Measurements from ENCODE around the gene FGG. TPM values are rescaled to one million over a fixed set of nuclear protein-coding genes. Genes with fewer than 3 reads are reported as not detected.

FGG gene
- total RNA-seq, 1 experiment from 2014 or later = not detected

DNA sequence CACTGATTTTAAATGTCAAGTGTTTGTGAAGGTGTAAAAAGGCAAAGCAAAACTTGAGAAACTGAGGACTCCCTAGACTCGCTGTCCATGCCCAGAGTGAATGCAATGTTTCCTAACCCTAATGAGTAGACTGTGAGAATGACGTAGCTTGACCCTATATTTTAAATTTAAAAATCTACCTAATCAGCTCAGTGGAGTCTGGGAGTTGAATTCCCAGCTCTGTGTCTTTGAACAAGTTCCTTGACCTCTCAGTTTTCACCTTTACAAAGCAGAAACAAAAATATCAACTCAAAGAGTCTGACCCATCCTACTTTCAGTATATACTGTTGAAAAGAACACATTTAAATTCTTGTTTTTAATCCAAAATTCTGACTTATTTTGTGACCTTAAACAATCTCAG lies 24.3 kb downstream of the FGG start:
- H3K27ac Mint-ChIP-seq = no peak overlapping the region
- no peak overlapping the region for H4K5ac ChIP-seq (ENCODE audit: insufficient read length, low read depth, low read length)

More for the DNA sequence above, 24.3 kb downstream of the FGG start:
- no peaks in the 10 kb centered on the region for H4K20me1 ChIP-seq (ENCODE audit: control insufficient read depth, insufficient read depth, insufficient read length)
- no peak overlapping the region for H3K23ac ChIP-seq (ENCODE audit: insufficient read length, low read depth, low read length)
- no peak overlapping the region for H3K4ac ChIP-seq (ENCODE audit: low read depth, low read length)
- H3T11ph ChIP-seq (ENCODE audit: low read length) = no peak overlapping the region
- H3K27ac ChIP-seq (ENCODE audit: insufficient read length, low read depth, low read length) = no peak overlapping the region
- no peaks in the 10 kb centered on the region for H3K79me1 ChIP-seq (ENCODE audit: insufficient read depth, low read depth, low read length, poor library complexity, severe bottlenecking)
- H4K91ac ChIP-seq (ENCODE audit: insufficient read length, low read depth, low read length) = no peak overlapping the region
- H2BK120ac ChIP-seq (ENCODE audit: low read depth, low read length, poor library complexity, severe bottlenecking) = no peak overlapping the region
- no peak overlapping the region for H3K9ac ChIP-seq (ENCODE audit: extremely low read depth, insufficient read length, low read length)
- no peak overlapping the region for H3K18ac ChIP-seq (ENCODE audit: insufficient read length, low read depth, low read length)
- H3K27me3 ChIP-seq (ENCODE audit: insufficient read depth, low read length) = no peaks in the 10 kb centered on the region
- no peak overlapping the region for H3K14ac ChIP-seq (ENCODE audit: insufficient read depth, low read length)
- no peak overlapping the region for H3K4me2 ChIP-seq (ENCODE audit: insufficient read depth, insufficient read length, low read length)
- H2BK5ac ChIP-seq (ENCODE audit: insufficient read length, low read length) = no peak overlapping the region
- TF ChIP-seq, protein P1, sequence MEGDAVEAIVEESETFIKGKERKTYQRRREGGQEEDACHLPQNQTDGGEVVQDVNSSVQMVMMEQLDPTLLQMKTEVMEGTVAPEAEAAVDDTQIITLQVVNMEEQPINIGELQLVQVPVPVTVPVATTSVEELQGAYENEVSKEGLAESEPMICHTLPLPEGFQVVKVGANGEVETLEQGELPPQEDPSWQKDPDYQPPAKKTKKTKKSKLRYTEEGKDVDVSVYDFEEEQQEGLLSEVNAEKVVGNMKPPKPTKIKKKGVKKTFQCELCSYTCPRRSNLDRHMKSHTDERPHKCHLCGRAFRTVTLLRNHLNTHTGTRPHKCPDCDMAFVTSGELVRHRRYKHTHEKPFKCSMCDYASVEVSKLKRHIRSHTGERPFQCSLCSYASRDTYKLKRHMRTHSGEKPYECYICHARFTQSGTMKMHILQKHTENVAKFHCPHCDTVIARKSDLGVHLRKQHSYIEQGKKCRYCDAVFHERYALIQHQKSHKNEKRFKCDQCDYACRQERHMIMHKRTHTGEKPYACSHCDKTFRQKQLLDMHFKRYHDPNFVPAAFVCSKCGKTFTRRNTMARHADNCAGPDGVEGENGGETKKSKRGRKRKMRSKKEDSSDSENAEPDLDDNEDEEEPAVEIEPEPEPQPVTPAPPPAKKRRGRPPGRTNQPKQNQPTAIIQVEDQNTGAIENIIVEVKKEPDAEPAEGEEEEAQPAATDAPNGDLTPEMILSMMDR (conservative IDR thresholded peaks at IDR 0.05) = no peak
- H3K56ac ChIP-seq (ENCODE audit: insufficient read length, low read depth, low read length) = no peak overlapping the region
- H2AK5ac ChIP-seq (ENCODE audit: insufficient read length, low read length) = no peak overlapping the region
- Mint-ChIP-seq H3K4me3 (no peak overlapping the region), H3K9me3 (no peaks in the 10 kb centered on the region), H3K4me1 (peaks cover 8 to 11% of the 10 kb centered on the region in 2 experiments), H3K27me3 (ENCODE audit: low read depth) (no peaks in the 10 kb centered on the region), H3K36me3 (ENCODE audit: insufficient read depth in 1 of 3, low read depth in 3 of 3) (no peaks in the 10 kb centered on the region)
- no peak overlapping the region for H2BK15ac ChIP-seq (ENCODE audit: low read depth, low read length)
- H2BK12ac ChIP-seq (ENCODE audit: insufficient read length, low read depth, low read length) = no peak overlapping the region
- no peak for DNase-seq
- no peak overlapping the region for H2BK20ac ChIP-seq (ENCODE audit: low read depth, low read length, poor library complexity, severe bottlenecking)
- H2AFZ ChIP-seq (ENCODE audit: low read length) = no peak overlapping the region
- no peaks in the 10 kb centered on the region for H3K9me3 ChIP-seq (ENCODE audit: control insufficient read depth, low read depth, low read length)
- no peaks in the 10 kb centered on the region for H3K79me2 ChIP-seq (ENCODE audit: insufficient read depth, low read length)
- WGBS (ENCODE audit: extremely low coverage, insufficient read length, low lambda C conversion rate) = no CpG with 5 or more reads among the region's 2 CpGs
- H4K8ac ChIP-seq (replicated peaks; ENCODE audit: insufficient read length, low read depth, low read length) = no peak overlapping the region
- no peaks in the 10 kb centered on the region for H3K23me2 ChIP-seq (ENCODE audit: insufficient read length, low read depth, low read length, poor library complexity, severe bottlenecking)
- no peaks in the 10 kb centered on the region for H3K4me1 ChIP-seq (ENCODE audit: insufficient read depth, low read length)

Data from H9 (cell line).